Activated CD4-positive, alpha-beta T cell treated with anti-CD3 and anti-CD28 coated beads for 36 hours (primary cell): ENCODE data around the gene SMIM44. TPM values are rescaled to one million over a fixed set of nuclear protein-coding genes. Genes with fewer than 3 reads are reported as not detected.

Source experiments
- ATAC-seq: fragments of 200-7000 bp; cut with Tn5 transposase; one replicate; pipeline ENCODE4 v1.10.0; 2021; ENCODE audit warnings: mild to moderate bottlenecking, moderate library complexity
- CTCF ChIA-PET: fragments of 350-600 bp; sonication (Branson Sonifier 250); formaldehyde crosslinking; loops from one replicate; lab custom pipeline; 2021; ENCODE audit warnings: antibody characterized with exemption; lab: Charles Lee
- POLR2A ChIA-PET: fragments of 350-600 bp; sonication (Branson Sonifier 250); formaldehyde crosslinking; loops from one replicate; lab custom pipeline; 2021; ENCODE audit warnings: antibody characterized with exemption, inconsistent platforms; lab: Charles Lee
- DNase-seq: peaks from one replicate; pipeline ENCODE4 v3.0.0-alpha.2; 2020
- H3K27ac Mint-ChIP-seq: one replicate; pipeline ENCODE4 v1.8.0; 2021; ENCODE audit warnings: mixed read lengths
- H3K27me3 Mint-ChIP-seq: one replicate; pipeline ENCODE4 v1.8.0; 2021; ENCODE audit warnings: mixed read lengths
- H3K36me3 Mint-ChIP-seq: one replicate; pipeline ENCODE4 v1.8.0; 2021; ENCODE audit warnings: low read depth, mixed read lengths
- H3K4me1 Mint-ChIP-seq: one replicate; pipeline ENCODE4 v1.8.0; 2021; ENCODE audit warnings: mixed read lengths
- H3K4me3 Mint-ChIP-seq: one replicate; pipeline ENCODE4 v1.8.0; 2021; ENCODE audit warnings: mild to moderate bottlenecking, moderate library complexity, mixed read lengths
- H3K9me3 Mint-ChIP-seq: one replicate; pipeline ENCODE4 v1.8.0; 2021; ENCODE audit warnings: low read depth, mixed read lengths
- intact Hi-C, 2 experiments: fragments of 100-400 bp; cut with DNase I in 1 of 2; cut with micrococcal nuclease in 1 of 2; formaldehyde crosslinking; loops; one replicate each; pipeline versions ENCODE4 v1.14.2 to v1.15.1; 2022 to 2024; cut with DNase I, micrococcal nuclease
- total RNA-seq, 2 experiments: library from RNA; stranded (reverse); gene quantifications; one replicate each; pipeline ENCODE4 v1.2.3, GENCODE V29; 2021

SMIM44 gene
- total RNA-seq, 2 experiments from 2014 or later: not detected

GRCh38 chr19:3463714-3464586, 19.3 kb downstream of the SMIM44 start:
- DNase-seq (no peak), ATAC-seq (no peak)
- intact Hi-C loops: no loop called here
- ChIA-PET POLR2A (no interaction called here), CTCF (interaction anchor here (0.5 kb wide), 1 partner anchor 8 kb away, joined by 3 read pairs; no protein-coding TSS in a partner anchor)
- H3K4me1 Mint-ChIP-seq: no peaks in the 10 kb centered on the region
- H3K9me3 Mint-ChIP-seq: peaks cover 2% of the 10 kb centered on the region
- peaks cover 8% of the 10 kb centered on the region for H3K36me3 Mint-ChIP-seq
- H3K27ac Mint-ChIP-seq: no peak overlapping the region
- no peaks in the 10 kb centered on the region for H3K27me3 Mint-ChIP-seq
- H3K4me3 Mint-ChIP-seq: no peak overlapping the region

DNA sequence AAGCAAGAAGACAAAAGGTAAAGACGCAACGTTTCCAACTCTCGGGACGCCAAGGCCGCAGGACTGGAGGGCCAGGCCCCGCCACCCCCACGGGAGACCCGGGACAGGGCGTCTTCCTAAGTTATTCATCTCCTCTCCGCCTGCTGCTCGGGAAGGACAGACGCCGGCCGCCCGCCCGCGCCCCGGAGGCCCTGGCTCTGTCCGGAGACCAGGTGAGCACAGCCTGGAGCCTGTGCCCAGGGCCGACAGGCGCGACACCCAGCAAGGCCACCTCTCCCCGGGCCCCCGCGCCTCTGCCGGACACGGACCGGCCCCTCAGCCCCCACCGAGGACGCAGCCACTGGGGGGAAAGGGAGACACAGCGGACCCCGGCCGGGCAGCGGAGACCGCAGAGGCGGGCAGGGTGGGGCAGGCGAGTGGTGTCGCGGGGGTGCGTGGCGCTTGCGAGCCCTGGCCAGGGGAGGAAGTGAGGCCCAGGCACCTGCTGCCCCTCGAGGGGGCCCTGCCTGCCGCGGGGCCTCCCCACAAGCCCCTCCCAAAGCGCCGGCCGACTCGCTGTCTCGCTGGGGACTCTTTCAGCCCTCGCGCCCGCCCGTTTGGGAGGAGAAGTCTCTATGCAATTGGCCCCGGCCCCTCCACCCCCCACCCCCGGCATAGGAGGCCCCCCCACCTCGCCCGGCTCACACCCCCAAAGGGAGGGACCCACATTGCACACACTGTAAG, 20.1 kb downstream of the SMIM44 start:
- CTCF ChIA-PET: no interaction called here
- intact Hi-C loops: no loop called here
- no peak overlapping the region for H3K27ac Mint-ChIP-seq
- DNase-seq (no peak), ATAC-seq (no peak)
- peaks cover 2% of the 10 kb centered on the region for H3K9me3 Mint-ChIP-seq
- POLR2A ChIA-PET: no interaction called here
- H3K27me3 Mint-ChIP-seq: no peaks in the 10 kb centered on the region
- no peak overlapping the region for H3K4me3 Mint-ChIP-seq
- H3K4me1 Mint-ChIP-seq: no peaks in the 10 kb centered on the region
- H3K36me3 Mint-ChIP-seq: peaks cover 8% of the 10 kb centered on the region

DNA sequence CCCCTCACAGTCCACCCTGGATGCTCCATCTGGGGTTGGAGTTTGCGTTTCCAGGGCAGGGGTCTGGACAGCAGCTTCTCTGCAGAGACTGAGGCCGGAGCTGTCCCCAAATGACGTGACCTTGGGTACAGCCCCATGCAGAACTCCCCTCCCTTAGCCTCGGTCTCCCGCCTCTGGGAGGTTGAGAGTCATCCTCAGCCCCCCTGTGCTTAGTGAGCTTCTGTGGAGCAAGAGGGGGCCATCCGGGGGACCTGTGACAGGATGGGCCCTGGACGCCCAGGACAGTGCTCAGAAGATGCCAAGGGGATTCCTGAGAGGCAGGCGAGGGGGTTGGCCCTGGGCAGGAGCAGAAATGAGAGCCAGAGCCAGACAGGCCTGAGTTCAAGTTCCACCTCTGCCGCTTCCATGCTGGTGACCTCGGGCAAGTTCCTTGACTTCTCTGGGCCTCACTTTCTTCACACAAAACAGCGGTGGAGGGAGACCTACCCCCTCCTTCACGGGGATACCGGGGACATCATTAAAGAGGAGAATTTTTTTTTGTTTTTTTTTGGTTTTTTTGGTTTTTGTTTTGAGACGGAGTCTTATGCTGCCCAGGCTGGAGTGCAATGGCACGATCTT, 23.2 kb downstream of the SMIM44 start:
- H3K27ac Mint-ChIP-seq: no peak overlapping the region
- H3K9me3 Mint-ChIP-seq: no peaks in the 10 kb centered on the region
- H3K27me3 Mint-ChIP-seq: no peaks in the 10 kb centered on the region
- peaks cover 5% of the 10 kb centered on the region for H3K36me3 Mint-ChIP-seq
- no peaks in the 10 kb centered on the region for H3K4me1 Mint-ChIP-seq
- intact Hi-C loops: no loop called here
- CTCF ChIA-PET: interaction anchor here (0.7 to 1.8 kb wide), 2 partner anchors 10 to 25 kb away, joined by 4 to 8 read pairs; no protein-coding TSS in a partner anchor
- ATAC-seq (no peak), DNase-seq (no peak)
- POLR2A ChIA-PET: no interaction called here
- H3K4me3 Mint-ChIP-seq: no peak overlapping the region

- Mint-ChIP-seq H3K9me3 (no peaks in the 10 kb centered on the region), H3K4me1 (no peaks in the 10 kb centered on the region), H3K27ac (no peak overlapping the region), H3K36me3 (peaks cover 5% of the 10 kb centered on the region), H3K4me3 (no peak overlapping the region), H3K27me3 (no peaks in the 10 kb centered on the region)
- POLR2A ChIA-PET: no interaction called here
- intact Hi-C loops: no loop called here
- DNase-seq (no peak), ATAC-seq (no peak)
- CTCF ChIA-PET: interaction anchor here (0.6 to 0.7 kb wide), 2 partner anchors 25 to 125 kb away, joined by 3 to 4 read pairs; no protein-coding TSS in a partner anchor
Measured at GRCh38 chr19:3459089-3459881, 24.0 kb downstream of the SMIM44 start.

- intact Hi-C loops: no loop called here
- POLR2A ChIA-PET: no interaction called here
- Mint-ChIP-seq H3K9me3 (no peaks in the 10 kb centered on the region), H3K36me3 (peaks cover 5% of the 10 kb centered on the region), H3K27ac (no peak overlapping the region), H3K27me3 (no peaks in the 10 kb centered on the region), H3K4me1 (no peaks in the 10 kb centered on the region), H3K4me3 (no peak overlapping the region)
- ATAC-seq: no peak
- no peak for DNase-seq
- CTCF ChIA-PET: no interaction called here
Measured at GRCh38 chr19:3458229-3459088, 24.8 kb downstream of the SMIM44 start.

- ATAC-seq: no peak
- H3K4me1 Mint-ChIP-seq: no peaks in the 10 kb centered on the region
- H3K36me3 Mint-ChIP-seq: peaks cover 9% of the 10 kb centered on the region
- no peak for DNase-seq
- CTCF ChIA-PET: no interaction called here
- no peaks in the 10 kb centered on the region for H3K9me3 Mint-ChIP-seq
- no peaks in the 10 kb centered on the region for H3K27me3 Mint-ChIP-seq
- POLR2A ChIA-PET: no interaction called here
- H3K4me3 Mint-ChIP-seq: no peak overlapping the region
- intact Hi-C loops: no loop called here
- H3K27ac Mint-ChIP-seq: no peak overlapping the region
Measured at GRCh38 chr19:3457528-3458228, 25.6 kb downstream of the SMIM44 start.

- H3K27me3 Mint-ChIP-seq: no peaks in the 10 kb centered on the region
- ATAC-seq: no peak
- POLR2A ChIA-PET: no interaction called here
Measured at GRCh38 chr19:3456925-3457527, 26.2 kb downstream of the SMIM44 start.

DNA sequence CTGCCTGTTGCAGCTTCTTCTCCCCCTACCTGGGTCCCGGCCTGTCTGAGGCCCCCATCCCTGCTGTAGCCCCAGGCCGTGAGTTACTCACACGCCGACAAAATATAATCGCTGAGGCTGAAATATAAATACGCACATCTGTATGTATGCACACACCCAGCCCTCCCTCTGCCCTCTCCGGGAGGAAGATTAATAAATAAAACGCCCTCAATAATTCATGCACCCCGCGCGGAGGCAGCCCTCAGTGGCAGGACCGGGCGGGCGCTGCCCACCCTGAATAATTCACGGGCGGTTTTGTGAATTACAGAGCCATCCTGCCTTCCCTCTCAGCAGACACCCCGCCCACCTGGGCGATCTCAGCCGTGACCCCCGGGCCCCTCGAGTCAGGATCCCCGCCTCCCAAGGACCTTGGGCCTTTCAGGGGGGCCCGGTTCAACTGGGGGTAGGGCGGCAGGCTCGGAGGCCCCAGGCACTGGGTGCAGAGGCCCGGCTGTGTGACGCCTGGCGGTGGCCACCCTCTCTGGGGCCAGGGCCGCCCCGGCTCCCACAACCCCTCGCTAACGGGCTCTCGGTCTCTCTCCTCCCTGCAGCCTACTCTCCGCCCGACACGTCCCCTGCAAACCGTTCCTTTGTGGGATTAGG, 27.2 kb downstream of the SMIM44 start:
- H3K9me3 Mint-ChIP-seq: no peaks in the 10 kb centered on the region
- H3K4me1 Mint-ChIP-seq: no peaks in the 10 kb centered on the region
- no peak overlapping the region for H3K4me3 Mint-ChIP-seq
- H3K36me3 Mint-ChIP-seq: peaks cover 14% of the 10 kb centered on the region
- intact Hi-C loops: no loop called here
- no peak overlapping the region for H3K27ac Mint-ChIP-seq
- ChIA-PET CTCF (interaction anchor here (0.6 to 0.7 kb wide), 2 partner anchors 8 to 225 kb away, joined by 3 read pairs; no protein-coding TSS in a partner anchor), POLR2A (no interaction called here)
- ATAC-seq (no peak), DNase-seq (no peak)
- no peaks in the 10 kb centered on the region for H3K27me3 Mint-ChIP-seq

More at GRCh38 chr19:3456925-3457527, 26.2 kb downstream of the SMIM44 start:
- DNase-seq: no peak
- H3K27ac Mint-ChIP-seq: no peak overlapping the region
- no peak overlapping the region for H3K4me3 Mint-ChIP-seq
- intact Hi-C loops: no loop called here
- H3K9me3 Mint-ChIP-seq: no peaks in the 10 kb centered on the region
- H3K4me1 Mint-ChIP-seq: no peaks in the 10 kb centered on the region
- CTCF ChIA-PET: interaction anchor here (0.6 kb wide), 1 partner anchor 226 kb away, joined by 3 read pairs; no protein-coding TSS in a partner anchor
- peaks cover 12% of the 10 kb centered on the region for H3K36me3 Mint-ChIP-seq

- no peaks in the 10 kb centered on the region for H3K9me3 Mint-ChIP-seq
- intact Hi-C loops: no loop called here
- CTCF ChIA-PET: interaction anchor here (0.7 kb wide), 1 partner anchor 9 kb away, joined by 3 read pairs; no protein-coding TSS in a partner anchor
- ATAC-seq: no peak
- no peak overlapping the region for H3K27ac Mint-ChIP-seq
- H3K27me3 Mint-ChIP-seq: no peaks in the 10 kb centered on the region
- DNase-seq: no peak
- no peak overlapping the region for H3K4me3 Mint-ChIP-seq
- POLR2A ChIA-PET: no interaction called here
- no peaks in the 10 kb centered on the region for H3K4me1 Mint-ChIP-seq
- H3K36me3 Mint-ChIP-seq: peaks cover 17% of the 10 kb centered on the region
Measured at GRCh38 chr19:3455393-3455955, 27.8 kb downstream of the SMIM44 start.
